ENCODE data around the gene ABLIM3. TPM values are rescaled to one million over a fixed set of nuclear protein-coding genes. Genes with fewer than 3 reads are reported as not detected.

ABLIM3 gene
- polyA plus RNA-seq, 1 of the 3 experiments (the other 2 are of a cell fraction) = 5.9 TPM

GRCh38 chr5:149145138-149145537 is 3.8 kb downstream of the ABLIM3 start:
- H3K4me3 ChIP-seq (ENCODE audit: low read depth in 2 of 2, low read length in 1 of 2) = no peak overlapping the region
- no peaks in the 10 kb centered on the region for H4K20me1 ChIP-seq (ENCODE audit: insufficient read depth)
- ChIA-PET POLR2A (no interaction called here), CTCF (interaction anchor here (0.6 kb wide), 1 partner anchor 258 kb away, joined by 3 read pairs; no protein-coding TSS in a partner anchor)
- peaks cover 0 to 4% of the 10 kb centered on the region in 2 experiments for H3K36me3 ChIP-seq (replicated peaks in 1 of 2; ENCODE audit: control insufficient read depth in 1 of 2, insufficient read depth in 2 of 2, low read length in 1 of 2)
- no peaks in the 10 kb centered on the region for H3K27me3 ChIP-seq (ENCODE audit: insufficient read depth)
- peaks cover 2 to 13% of the 10 kb centered on the region in 2 experiments; a peak in 3 of 4 replicates for H3K4me1 ChIP-seq (ENCODE audit: control insufficient read depth in 1 of 2, insufficient read depth in 2 of 2, low read depth in 1 of 2, low read length in 1 of 2)
- H3K4me2 ChIP-seq = no peak overlapping the region
- DNase-seq = no peak
- peaks cover 3% of the 10 kb centered on the region; the same call in 1 of the 2 replicates for H3K9me3 ChIP-seq
- H2AFZ ChIP-seq (ENCODE audit: low read depth) = no peak overlapping the region
- WGBS (ENCODE audit: low lambda C conversion rate) = 90% methylated on average over 1 of the region's 1 CpG
- peaks cover 30% of the 10 kb centered on the region for H3K79me2 ChIP-seq (ENCODE audit: insufficient read depth)
- no peak overlapping the region for H3K9ac ChIP-seq
- H3F3A ChIP-seq (replicated peaks; ENCODE audit: insufficient read depth) = peaks cover 11% of the 10 kb centered on the region
- TF ChIP-seq EP300 (IDR thresholded peaks at IDR 0.05; ENCODE audit: borderline replicate concordance in 1 of 2, low read depth in 1 of 2, low read length in 1 of 2) (no peak), GABPA (IDR thresholded peaks at IDR 0.05; ENCODE audit: low read depth) (no peak), REST (IDR thresholded peaks at IDR 0.05; ENCODE audit: low read depth, low read length) (no peak), TAF1 (IDR thresholded peaks at IDR 0.05; ENCODE audit: borderline replicate concordance, low read depth, low read length) (no peak), RFX5 (IDR thresholded peaks at IDR 0.05; ENCODE audit: low read length) (no peak)
- H3K9me2 ChIP-seq = no peaks in the 10 kb centered on the region
- no peak overlapping the region for H3K27ac ChIP-seq (ENCODE audit: low read depth in 2 of 2, low read length in 1 of 2)

- Histone ChIP-seq H3K4me3 (ENCODE audit: low read depth in 2 of 2, low read length in 1 of 2) (no peak overlapping the region), H2AFZ (ENCODE audit: low read depth) (no peak overlapping the region), H3K27me3 (ENCODE audit: insufficient read depth) (no peaks in the 10 kb centered on the region), H4K20me1 (ENCODE audit: insufficient read depth) (no peaks in the 10 kb centered on the region), H3K79me2 (ENCODE audit: insufficient read depth) (peaks cover 25% of the 10 kb centered on the region), H3F3A (replicated peaks; ENCODE audit: insufficient read depth) (peaks cover 15% of the 10 kb centered on the region), H3K36me3 (replicated peaks in 1 of 2; ENCODE audit: control insufficient read depth in 1 of 2, insufficient read depth in 2 of 2, low read length in 1 of 2) (peaks cover 0 to 4% of the 10 kb centered on the region in 2 experiments), H3K9ac (no peak overlapping the region), H3K9me3 (peaks cover 3% of the 10 kb centered on the region; the same call in 1 of the 2 replicates), H3K9me2 (no peaks in the 10 kb centered on the region), H3K27ac (ENCODE audit: low read depth in 2 of 2, low read length in 1 of 2) (no peak overlapping the region), H3K4me1 (ENCODE audit: control insufficient read depth in 1 of 2, insufficient read depth in 2 of 2, low read depth in 1 of 2, low read length in 1 of 2) (peaks cover 0 to 29% of the 10 kb centered on the region in 2 experiments), H3K4me2 (no peak overlapping the region)
- 85% methylated on average over 1 of the region's 1 CpG for WGBS (ENCODE audit: low lambda C conversion rate)
- ChIA-PET POLR2A (no interaction called here), CTCF (no interaction called here)
- TF ChIP-seq USF1 (IDR thresholded peaks at IDR 0.05; ENCODE audit: borderline replicate concordance, low read depth) = no peak
- TF ChIP-seq, protein P1, sequence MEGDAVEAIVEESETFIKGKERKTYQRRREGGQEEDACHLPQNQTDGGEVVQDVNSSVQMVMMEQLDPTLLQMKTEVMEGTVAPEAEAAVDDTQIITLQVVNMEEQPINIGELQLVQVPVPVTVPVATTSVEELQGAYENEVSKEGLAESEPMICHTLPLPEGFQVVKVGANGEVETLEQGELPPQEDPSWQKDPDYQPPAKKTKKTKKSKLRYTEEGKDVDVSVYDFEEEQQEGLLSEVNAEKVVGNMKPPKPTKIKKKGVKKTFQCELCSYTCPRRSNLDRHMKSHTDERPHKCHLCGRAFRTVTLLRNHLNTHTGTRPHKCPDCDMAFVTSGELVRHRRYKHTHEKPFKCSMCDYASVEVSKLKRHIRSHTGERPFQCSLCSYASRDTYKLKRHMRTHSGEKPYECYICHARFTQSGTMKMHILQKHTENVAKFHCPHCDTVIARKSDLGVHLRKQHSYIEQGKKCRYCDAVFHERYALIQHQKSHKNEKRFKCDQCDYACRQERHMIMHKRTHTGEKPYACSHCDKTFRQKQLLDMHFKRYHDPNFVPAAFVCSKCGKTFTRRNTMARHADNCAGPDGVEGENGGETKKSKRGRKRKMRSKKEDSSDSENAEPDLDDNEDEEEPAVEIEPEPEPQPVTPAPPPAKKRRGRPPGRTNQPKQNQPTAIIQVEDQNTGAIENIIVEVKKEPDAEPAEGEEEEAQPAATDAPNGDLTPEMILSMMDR (IDR thresholded peaks at IDR 0.05) = no peak
- TF ChIP-seq GATA2 (CRISPR knock-in tag; IDR thresholded peaks at IDR 0.05) = no peak
- TF ChIP-seq RXRA (IDR thresholded peaks at IDR 0.05; ENCODE audit: borderline replicate concordance, low read depth) = no peak
- TF ChIP-seq POLR2AphosphoS5 (IDR thresholded peaks at IDR 0.05; ENCODE audit: low read depth, low read length) = no peak
- no peak for TF ChIP-seq SIN3A (IDR thresholded peaks at IDR 0.05; ENCODE audit: borderline replicate concordance, low read depth, low read length)
- TF ChIP-seq, protein P2, sequence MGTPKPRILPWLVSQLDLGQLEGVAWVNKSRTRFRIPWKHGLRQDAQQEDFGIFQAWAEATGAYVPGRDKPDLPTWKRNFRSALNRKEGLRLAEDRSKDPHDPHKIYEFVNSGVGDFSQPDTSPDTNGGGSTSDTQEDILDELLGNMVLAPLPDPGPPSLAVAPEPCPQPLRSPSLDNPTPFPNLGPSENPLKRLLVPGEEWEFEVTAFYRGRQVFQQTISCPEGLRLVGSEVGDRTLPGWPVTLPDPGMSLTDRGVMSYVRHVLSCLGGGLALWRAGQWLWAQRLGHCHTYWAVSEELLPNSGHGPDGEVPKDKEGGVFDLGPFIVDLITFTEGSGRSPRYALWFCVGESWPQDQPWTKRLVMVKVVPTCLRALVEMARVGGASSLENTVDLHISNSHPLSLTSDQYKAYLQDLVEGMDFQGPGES (IDR thresholded peaks at IDR 0.05; ENCODE audit: low read depth, low read length) = no peak
- TF ChIP-seq TCF12 (IDR thresholded peaks at IDR 0.05) = no peak
- no peak for TF ChIP-seq MXI1 (IDR thresholded peaks at IDR 0.05; ENCODE audit: low read depth, low read length)
- no peak for TF ChIP-seq RFX5 (IDR thresholded peaks at IDR 0.05; ENCODE audit: low read length)
- TF ChIP-seq RCOR1 (IDR thresholded peaks at IDR 0.05; ENCODE audit: low read length) = no peak
- no peak for DNase-seq
Measured at GRCh38 chr5:149147676-149148075, 6.4 kb downstream of the ABLIM3 start.
